Spinal cord (tissue), 10 donors: ENCODE data around the gene CLVS2. TPM values are rescaled to one million over a fixed set of nuclear protein-coding genes. Genes with fewer than 3 reads are reported as not detected.

Experiments used
- DNase-seq, 6 donors: peaks; one replicate each; pipeline versions ENCODE4 v3.0.0 to v3.0.0-alpha.2; 2013 to 2015; ENCODE audit warnings: low spot score in 6 of 6, low read depth in 4 of 6
- H3K27ac ChIP-seq: one replicate; pipeline ENCODE4 v1.5.1; 2013; ENCODE audit warnings: low read depth, low read length, control low read depth
- H3K27me3 ChIP-seq: one replicate; pipeline ENCODE4 v1.6.1; 2013; ENCODE audit warnings: low read length; ENCODE audit not compliant: control insufficient read depth, insufficient read depth
- H3K36me3 ChIP-seq: one replicate; pipeline ENCODE4 v1.6.1; 2013; ENCODE audit warnings: low read length; ENCODE audit not compliant: control insufficient read depth, insufficient read depth
- H3K4me1 ChIP-seq: one replicate; pipeline ENCODE4 v1.6.1; 2013; ENCODE audit warnings: low read length; ENCODE audit not compliant: control insufficient read depth, insufficient read depth
- H3K4me3 ChIP-seq: one replicate; pipeline ENCODE4 v1.5.1; 2013; ENCODE audit warnings: low read depth, low read length, control low read depth
- H3K9me3 ChIP-seq: one replicate; pipeline ENCODE4 v1.6.1; 2013; ENCODE audit warnings: low read length; ENCODE audit not compliant: control insufficient read depth, insufficient read depth
- whole genome bisulfite sequencing: methylation state at CpG from one replicate; pipeline ENCODE4 v1.1.5; 2013; ENCODE audit warnings: missing lambda C conversion rate; ENCODE audit not compliant: insufficient coverage; 5-methylcytosine and 5-hydroxymethylcytosine counted together
- long read RNA-seq, 4 donors: transcript quantifications; one replicate each; lab custom pipeline, GENCODE V29; 2026
- polyA plus RNA-seq, 2 donors: library from polyadenylated mRNA; unstranded; fragments of 120-200 nt; gene quantifications; one replicate each; pipeline ENCODE4 v1.2.1, GENCODE V29; 2013; ENCODE audit not compliant: insufficient read length in 2 of 2
- total RNA-seq, 2 donors: library from RNA; depleted of rRNA in 1 of 2; stranded (reverse); fragments of 120-200 nt in 1 of 2; fragments of >200 nt in 1 of 2; gene quantifications; one replicate each; pipeline versions ENCODE4 v1.2.3 to v1.2.4, GENCODE V29; 2013 to 2014
- donor health status: healthy.

Gene CLVS2, protein sequence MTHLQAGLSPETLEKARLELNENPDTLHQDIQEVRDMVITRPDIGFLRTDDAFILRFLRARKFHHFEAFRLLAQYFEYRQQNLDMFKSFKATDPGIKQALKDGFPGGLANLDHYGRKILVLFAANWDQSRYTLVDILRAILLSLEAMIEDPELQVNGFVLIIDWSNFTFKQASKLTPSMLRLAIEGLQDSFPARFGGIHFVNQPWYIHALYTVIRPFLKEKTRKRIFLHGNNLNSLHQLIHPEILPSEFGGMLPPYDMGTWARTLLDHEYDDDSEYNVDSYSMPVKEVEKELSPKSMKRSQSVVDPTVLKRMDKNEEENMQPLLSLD
- total RNA-seq (10 to 100 TPM in 1 of 2 donors, 1 to 10 TPM in 1; 6.4 to 30.1 TPM), polyA plus RNA-seq (10 to 100 TPM; 10.1 to 16.8 TPM)
- long read RNA-seq, donor 1, result 0 reads
- long read RNA-seq, donor 2, full-length matches to known transcripts, result 1 of 1 reads
- long read RNA-seq, donor 2, partial matches to known transcripts, result 0 of 1 reads
- long read RNA-seq, donor 2, other reads (novel, unspliced or antisense), result 0 of 1 reads
- long read RNA-seq, donor 3, full-length matches to known transcripts, result 1 of 1 reads
- long read RNA-seq, donor 3, partial matches to known transcripts, result 0 of 1 reads
- long read RNA-seq, donor 3, other reads (novel, unspliced or antisense), result 0 of 1 reads
- long read RNA-seq, donor 4, result 0 reads

DNA sequence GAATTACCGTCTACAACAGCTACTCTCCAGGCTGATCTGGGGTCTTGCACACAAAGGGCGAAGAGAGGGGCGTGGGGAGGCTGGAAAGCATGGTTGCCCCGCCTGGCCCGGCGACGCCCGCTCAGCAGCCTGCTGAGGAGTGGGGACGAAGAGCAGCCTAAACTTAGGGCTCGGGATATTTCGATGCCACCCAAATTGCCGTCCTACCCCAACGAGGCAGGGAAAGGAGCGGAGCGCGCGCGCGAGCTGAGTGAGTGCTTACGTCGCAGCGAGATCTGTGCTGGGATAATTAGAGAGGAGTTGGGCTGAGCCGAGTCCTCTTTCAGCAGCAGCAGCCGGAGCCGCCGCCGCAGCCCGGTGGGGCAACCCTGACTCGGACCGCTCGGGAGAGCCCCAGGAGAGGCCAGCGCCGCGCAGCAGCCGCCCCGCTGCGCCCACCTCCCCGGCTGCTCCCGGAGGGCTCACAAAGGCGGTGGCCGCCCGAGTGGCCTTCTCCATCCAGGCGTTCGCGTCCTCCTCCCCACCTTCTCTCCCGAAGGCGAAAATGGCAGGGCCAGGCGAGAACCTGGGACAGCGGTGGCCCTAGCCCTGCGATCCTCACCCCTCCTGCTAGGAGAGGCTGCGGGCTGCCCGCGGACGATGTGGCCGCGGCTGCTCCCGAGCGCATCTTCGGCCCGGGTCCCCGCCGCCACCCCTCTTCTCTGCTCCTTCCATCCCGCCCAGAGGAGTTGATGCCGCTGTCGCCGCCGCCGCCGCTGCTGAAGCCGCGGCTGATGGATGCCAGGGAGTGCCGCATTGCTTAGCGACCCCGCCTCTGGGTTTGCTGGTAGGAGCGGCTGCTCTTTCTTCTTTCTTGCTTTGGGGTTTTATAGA is at the start of gene CLVS2:
CLVS2 (plus strand) TSS at position 315 of the 873 bp plus-strand sequence. CDS start 1,543 bp downstream, outside the sequence.
- Histone ChIP-seq H3K4me1 (peaks cover 14% of the 10 kb centered on the region), H3K27me3 (peaks cover 28% of the 10 kb centered on the region), H3K4me3 (peak within 1 kb of the TSS; percentile 63), H3K9me3 (no peaks in the 10 kb centered on the region), H3K27ac (peak within 1 kb of the TSS; percentile 85), H3K36me3 (no peaks in the 10 kb centered on the region)
- under 1% methylated on average over 62 of the region's 75 CpGs for WGBS
- peak in 4 of 6 donors; percentile 47 to 94 (median 78) for DNase-seq

GRCh38 chr6:122947355-122947754 is 48.7 kb upstream of the CLVS2 start:
- no peak overlapping the region for H3K27ac ChIP-seq
- H3K27me3 ChIP-seq, result no peaks in the 10 kb centered on the region
- H3K4me3 ChIP-seq, result no peak overlapping the region
- H3K9me3 ChIP-seq, result no peaks in the 10 kb centered on the region
- H3K36me3 ChIP-seq, result no peaks in the 10 kb centered on the region
- H3K4me1 ChIP-seq, result no peaks in the 10 kb centered on the region
- peak in 3 of 6 donors; percentile 7 to 20 (median 14) for DNase-seq

GRCh38 chr6:122953766-122954165 is 42.3 kb upstream of the CLVS2 start:
- H3K4me1 ChIP-seq, result no peaks in the 10 kb centered on the region
- no peak for DNase-seq
- no peaks in the 10 kb centered on the region for H3K27me3 ChIP-seq
- H3K9me3 ChIP-seq, result peaks cover 1% of the 10 kb centered on the region
- WGBS, result no CpG with 5 or more reads among the region's 1 CpG
- H3K4me3 ChIP-seq, result no peak overlapping the region
- H3K27ac ChIP-seq, result no peak overlapping the region
- H3K36me3 ChIP-seq, result no peaks in the 10 kb centered on the region

- DNase-seq, result no peak
- H3K4me1 ChIP-seq, result no peaks in the 10 kb centered on the region
- 96% methylated on average over 2 of the region's 2 CpGs for WGBS
Observed at GRCh38 chr6:122956376-122956775, 39.7 kb upstream of the CLVS2 start.

DNA sequence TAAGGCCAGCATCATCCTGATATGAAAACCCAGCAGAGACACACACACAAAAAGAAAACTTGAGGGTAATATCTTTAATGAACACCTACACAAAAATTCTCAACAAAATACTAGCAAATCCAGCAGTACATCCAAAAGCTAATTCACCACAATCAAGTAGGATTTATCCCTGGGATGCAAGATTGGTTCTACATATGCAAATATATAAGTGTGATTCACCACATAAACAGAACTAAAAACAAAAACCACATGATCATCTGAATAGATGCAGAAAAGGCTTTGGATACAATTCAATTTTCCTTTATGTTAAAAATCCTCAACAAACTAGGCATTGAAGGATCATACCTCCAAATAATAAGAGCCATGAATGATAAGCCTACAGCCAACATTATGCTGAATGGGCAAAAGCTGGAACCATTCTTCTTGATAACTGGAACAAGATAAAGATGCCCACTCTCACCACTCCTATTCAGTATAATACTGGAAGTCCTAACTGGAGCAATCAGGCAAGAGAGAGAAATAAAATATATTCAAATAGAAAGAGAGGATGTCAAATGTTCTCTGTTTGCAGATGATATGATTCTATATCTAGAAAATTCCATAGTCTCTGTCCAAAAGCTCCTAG is 33.9 kb upstream of the CLVS2 start:
- Histone ChIP-seq H3K4me3 (no peak overlapping the region), H3K9me3 (peaks cover 4% of the 10 kb centered on the region), H3K27me3 (no peaks in the 10 kb centered on the region), H3K27ac (no peak overlapping the region), H3K4me1 (no peaks in the 10 kb centered on the region), H3K36me3 (no peaks in the 10 kb centered on the region)
- DNase-seq, result no peak

More at GRCh38 chr6:122956376-122956775, 39.7 kb upstream of the CLVS2 start:
- Histone ChIP-seq H3K4me3 (no peak overlapping the region), H3K27me3 (no peaks in the 10 kb centered on the region), H3K9me3 (peaks cover 1% of the 10 kb centered on the region), H3K27ac (no peak overlapping the region), H3K36me3 (no peaks in the 10 kb centered on the region)

GRCh38 chr6:122969999-122970533 is 26.0 kb upstream of the CLVS2 start:
- no CpG with 5 or more reads among the region's 1 CpG for WGBS
- Histone ChIP-seq H3K9me3 (no peaks in the 10 kb centered on the region), H3K4me1 (no peaks in the 10 kb centered on the region), H3K27me3 (no peaks in the 10 kb centered on the region), H3K27ac (no peak overlapping the region), H3K36me3 (no peaks in the 10 kb centered on the region), H3K4me3 (no peak overlapping the region)
- DNase-seq, result peak in 1 of 6 donors; percentile 19

GRCh38 chr6:122977180-122977579 is 18.9 kb upstream of the CLVS2 start:
- no peak overlapping the region for H3K27ac ChIP-seq
- 100% methylated on average over 1 of the region's 4 CpGs for WGBS
- no peaks in the 10 kb centered on the region for H3K9me3 ChIP-seq
- no peaks in the 10 kb centered on the region for H3K4me1 ChIP-seq
- H3K27me3 ChIP-seq, result no peaks in the 10 kb centered on the region
- no peak for DNase-seq
- no peaks in the 10 kb centered on the region for H3K36me3 ChIP-seq
- H3K4me3 ChIP-seq, result no peak overlapping the region

DNA sequence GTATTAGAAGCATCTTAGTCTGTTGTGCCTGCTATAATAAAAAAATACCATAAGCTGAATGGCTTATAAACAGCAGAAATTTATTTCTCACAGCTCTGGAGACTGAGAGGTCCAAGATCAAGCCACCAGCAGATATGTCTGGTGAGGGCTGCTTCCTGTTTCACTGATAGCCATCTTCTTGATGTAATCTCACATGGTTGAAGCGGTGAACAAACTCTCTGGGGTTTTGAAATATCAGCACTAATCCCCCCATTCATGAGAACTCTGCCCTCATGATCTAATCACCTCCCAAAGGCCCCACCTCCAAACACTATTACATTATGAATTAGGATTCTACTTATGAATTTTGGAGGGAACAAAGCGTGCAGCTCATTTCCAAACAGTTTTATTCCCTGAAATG is 11.6 kb upstream of the CLVS2 start:
- no peaks in the 10 kb centered on the region for H3K36me3 ChIP-seq
- no peaks in the 10 kb centered on the region for H3K27me3 ChIP-seq
- no CpG with 5 or more reads among the region's 2 CpGs for WGBS

GRCh38 chr6:122994256-122994655 is 1.8 kb upstream of the CLVS2 start:
- no peaks in the 10 kb centered on the region for H3K9me3 ChIP-seq
- no peak overlapping the region for H3K4me3 ChIP-seq
- H3K27ac ChIP-seq, result no peak overlapping the region
- no peak for DNase-seq
- H3K27me3 ChIP-seq, result peaks cover 28% of the 10 kb centered on the region
- no peaks in the 10 kb centered on the region for H3K36me3 ChIP-seq
- WGBS, result 93% methylated on average over 3 of the region's 3 CpGs
- H3K4me1 ChIP-seq, result peaks cover 14% of the 10 kb centered on the region

More for the DNA sequence above, 11.6 kb upstream of the CLVS2 start:
- Histone ChIP-seq H3K4me1 (no peaks in the 10 kb centered on the region), H3K9me3 (no peaks in the 10 kb centered on the region), H3K27ac (no peak overlapping the region), H3K4me3 (no peak overlapping the region)
- no peak for DNase-seq
